ENCODE measurements around the gene NGB.
"Not testable (repeated sequence)": the region's sequence is repeated elsewhere in the genome, so short reads cannot be mapped to it uniquely, and the experiment has no call there.

Gene NGB, protein sequence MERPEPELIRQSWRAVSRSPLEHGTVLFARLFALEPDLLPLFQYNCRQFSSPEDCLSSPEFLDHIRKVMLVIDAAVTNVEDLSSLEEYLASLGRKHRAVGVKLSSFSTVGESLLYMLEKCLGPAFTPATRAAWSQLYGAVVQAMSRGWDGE

DNA sequence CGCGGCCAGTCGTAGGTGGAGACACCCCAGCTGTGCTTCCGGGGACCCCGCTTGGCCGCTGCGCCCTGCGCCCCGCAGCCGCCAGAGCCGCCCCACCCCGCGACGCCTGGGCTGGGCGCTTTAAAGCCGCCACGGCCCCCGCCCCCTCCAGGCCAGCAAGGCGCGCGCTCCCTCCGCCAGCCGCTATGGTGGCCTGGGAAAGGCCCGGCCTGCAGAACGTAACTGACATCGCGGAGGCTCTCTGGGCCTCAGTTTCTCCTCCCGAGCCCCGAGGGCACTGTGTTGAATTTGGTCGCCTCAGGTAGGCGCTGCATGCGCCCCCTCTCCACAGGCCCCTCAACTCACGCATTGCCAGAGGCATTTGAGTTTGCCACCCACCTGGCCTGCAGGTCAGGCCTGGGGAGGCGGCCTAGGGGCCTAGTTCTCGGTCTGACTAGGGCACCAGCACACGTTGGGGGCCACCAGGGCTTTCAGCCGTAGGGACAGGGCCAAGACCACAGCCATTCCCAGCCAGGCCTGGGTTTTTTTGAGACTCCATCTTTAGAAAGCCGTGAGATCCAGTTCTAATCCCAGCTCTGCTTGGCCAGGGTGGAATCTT is at the start of gene NGB:
TSS of gene NGB (minus strand) at position 94 of the 598 bp plus-strand sequence. CDS start 269 bp downstream, outside the sequence.
- DNase-seq, result no peak

DNA sequence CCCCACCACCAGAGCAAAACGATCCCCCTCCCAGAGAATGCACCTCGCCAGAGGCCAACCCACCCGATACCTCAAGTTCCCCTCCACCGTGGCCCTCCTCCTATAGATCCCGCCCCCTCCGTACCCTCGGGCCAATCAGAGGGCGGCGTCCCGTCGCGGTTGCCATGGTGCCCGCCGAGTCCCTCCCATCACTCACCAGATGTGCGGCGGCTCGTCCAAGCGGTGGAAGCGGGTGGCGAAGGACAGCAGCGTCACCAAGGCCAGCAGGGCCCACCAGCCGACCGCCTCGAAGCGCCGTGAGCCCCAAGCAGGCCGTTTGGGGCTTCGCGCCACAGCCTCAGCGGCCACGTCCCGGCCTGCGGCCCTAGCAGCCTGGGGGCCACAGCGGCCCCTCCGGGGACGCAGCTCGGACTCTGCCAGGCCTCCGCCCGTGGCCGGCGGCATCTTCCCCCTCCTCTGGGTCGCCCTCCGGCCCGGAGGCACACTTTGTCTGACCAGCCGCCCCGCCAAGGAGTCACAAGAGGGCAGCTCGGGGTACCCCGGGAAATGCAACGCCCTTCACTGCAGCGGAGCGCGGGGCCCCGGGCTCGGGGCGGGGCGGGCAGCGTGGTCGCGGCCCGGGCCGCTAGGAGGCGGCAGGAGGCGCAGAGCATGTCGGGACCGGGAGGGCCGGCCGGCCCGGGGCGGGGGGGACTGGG is 49.4 kb upstream of the NGB start, which contains the start of gene POMT2:
TSS of gene POMT2 (minus strand) at position 646 of the 698 bp plus-strand sequence. CDS start at position 444, 202 bp downstream.
- DNase-seq, result peak; percentile 88

DNA sequence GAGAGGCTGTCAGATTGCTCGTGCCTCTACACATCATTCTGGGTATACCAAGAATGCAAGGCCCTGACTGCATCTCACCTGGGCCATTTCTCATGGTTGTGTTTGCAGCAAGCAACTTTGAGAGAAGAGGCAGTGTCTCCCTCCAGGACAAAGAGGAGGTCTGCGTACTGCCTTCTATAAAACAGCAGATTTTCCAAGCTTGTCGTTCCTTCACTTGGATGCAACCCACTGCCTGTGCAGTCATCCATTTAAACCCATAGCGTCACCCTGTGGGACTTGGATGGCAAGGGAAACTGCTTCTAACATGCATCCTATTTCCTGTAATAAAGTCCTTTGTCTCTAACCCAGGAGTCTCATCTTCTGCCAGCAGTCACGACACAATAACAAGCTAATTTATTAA is 48.4 kb upstream of the NGB start:
- no peak for DNase-seq

DNA sequence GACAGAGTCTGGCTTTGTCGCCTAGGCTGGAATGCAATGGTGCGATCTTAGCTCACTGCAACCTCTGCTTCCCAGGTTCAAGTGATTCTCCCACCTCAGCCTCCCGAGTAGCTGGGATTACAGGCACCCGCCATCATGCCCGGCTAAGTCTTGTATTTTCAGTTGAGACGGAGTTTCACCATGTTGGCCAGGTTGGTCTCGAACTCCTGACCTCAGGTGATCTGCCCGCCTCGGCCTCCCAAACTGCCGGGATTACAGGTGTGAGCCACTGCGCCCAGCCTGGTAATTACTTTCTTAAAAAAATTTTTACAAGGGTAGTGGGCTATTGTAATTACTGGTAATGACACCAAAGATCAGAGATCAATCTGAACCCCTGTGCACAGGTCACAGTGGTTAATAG is 47.8 kb upstream of the NGB start:
- DNase-seq, result not testable (repeated sequence)

DNA sequence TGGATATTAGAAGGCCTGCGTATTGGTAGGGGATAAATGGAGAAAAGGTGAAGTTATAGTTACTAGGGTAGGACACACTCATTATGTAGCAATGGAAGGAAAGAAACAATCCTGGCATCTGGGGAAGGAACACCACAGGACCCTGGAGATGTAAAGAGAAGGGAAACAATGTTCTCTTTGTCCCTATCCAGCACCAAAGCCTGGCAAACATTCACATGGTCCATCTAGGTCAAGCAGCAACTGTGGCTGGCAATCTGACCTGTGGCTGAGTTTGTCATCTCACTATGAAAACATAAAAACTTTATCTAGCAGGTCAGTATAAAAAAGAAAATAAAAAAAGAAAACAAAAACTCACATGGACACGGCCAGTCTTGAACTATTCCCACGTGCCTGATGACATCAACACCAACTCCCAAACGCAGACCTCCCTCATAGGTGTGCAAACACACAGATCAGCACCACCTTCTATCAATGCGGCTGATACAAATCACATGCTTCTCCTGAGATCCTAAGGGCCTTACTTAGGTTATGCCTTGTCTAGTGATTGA is 47.1 kb upstream of the NGB start:
- DNase-seq, result no peak

DNA sequence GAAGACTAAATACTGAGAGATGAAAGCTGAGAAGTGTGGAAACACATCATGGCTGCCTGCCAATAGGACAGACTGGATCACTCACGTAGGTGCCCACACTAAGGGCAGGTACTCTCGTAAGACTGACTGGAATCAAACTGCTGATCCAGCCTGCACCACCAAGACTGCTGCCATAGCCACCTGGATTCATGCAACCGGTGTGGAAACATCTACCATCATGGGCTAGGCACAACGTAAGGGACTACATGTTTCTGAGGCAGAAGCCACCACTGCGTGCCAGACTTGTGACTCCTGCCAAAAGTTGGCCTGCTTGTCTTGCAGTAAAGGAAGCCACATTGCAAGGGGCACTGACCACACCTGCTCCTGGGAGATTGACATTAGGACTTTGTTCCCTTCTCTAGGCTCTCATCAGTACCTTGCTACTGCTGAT is 45.9 kb upstream of the NGB start:
- DNase-seq, result no peak

DNA sequence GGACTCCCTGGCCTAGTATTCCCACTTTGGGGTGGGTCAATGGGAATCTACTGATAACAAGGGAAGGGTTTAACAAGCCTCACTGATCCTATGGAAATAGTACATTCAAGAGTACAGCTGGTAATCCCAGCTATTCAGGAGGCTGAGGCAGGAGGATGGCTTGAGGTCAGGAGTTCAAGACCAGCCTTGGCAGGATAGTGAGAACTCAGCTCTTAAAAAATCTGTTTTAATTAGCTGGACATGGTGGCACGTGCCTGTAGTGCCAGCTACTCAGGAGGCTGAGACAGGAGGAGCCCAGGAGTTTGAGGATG is 45.1 kb upstream of the NGB start:
- DNase-seq, result no peak

DNA sequence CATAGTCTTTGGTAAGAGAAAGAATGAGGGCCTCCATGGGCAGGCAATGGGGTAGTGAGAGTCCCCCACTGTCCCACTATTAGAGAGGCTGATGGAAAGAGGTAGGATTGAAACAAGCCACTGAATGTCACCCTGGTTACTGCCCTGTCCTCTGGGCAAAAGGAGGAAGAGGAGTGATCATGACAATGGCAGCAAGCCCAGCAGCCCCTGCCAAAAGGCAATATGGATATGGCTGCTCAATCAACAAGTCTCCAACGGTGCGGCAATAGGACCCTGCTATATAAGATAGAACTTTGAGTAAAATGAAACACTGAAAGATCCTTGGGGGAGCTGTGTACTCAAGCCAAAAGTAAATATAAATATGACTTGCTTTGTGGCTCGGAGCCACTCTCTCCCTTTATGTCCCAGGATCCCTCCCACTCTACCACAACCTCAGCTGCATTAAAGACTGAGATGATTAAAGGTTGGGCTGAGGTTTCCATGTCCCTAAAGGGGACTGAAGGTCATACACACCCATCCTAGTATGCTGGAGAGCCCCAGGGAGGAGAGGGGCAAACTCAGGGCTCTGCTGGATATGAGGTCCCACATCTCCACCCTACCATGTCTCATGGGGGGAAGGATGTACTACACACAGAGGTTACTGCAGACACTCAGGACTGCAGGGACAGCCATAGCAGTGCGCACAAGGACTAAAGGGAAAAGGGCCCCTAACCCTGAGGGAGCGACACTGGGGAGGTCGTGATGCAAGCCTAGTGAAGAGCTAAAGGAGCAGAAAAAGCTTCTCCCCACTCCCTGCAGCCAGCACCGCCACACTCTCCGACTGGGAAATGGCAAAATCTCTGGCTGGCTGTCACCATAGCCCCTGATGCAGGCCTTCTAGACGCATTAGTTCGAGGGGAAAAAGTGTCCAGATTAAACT is 43.8 kb upstream of the NGB start:
- no peak for DNase-seq

DNA sequence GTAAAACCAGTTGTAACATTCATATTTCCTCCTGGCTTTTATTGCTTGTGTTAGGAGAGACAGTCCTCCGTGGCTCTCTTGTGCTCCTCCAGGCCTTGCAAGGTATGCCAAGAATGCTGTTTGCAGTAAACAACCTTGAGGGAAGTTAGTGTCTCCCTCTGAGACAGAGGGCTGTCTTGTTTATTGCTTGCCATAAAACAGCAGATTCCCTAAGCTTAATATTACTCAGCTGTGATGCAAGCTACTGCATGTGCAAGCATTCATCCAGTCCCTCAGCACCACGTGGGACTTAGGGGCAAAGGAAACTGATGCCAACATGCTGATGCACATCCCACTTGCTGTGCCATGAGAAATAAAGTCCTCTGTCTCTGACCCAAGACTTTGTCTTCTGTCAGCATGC is 43.0 kb upstream of the NGB start:
- DNase-seq, result no peak

DNA sequence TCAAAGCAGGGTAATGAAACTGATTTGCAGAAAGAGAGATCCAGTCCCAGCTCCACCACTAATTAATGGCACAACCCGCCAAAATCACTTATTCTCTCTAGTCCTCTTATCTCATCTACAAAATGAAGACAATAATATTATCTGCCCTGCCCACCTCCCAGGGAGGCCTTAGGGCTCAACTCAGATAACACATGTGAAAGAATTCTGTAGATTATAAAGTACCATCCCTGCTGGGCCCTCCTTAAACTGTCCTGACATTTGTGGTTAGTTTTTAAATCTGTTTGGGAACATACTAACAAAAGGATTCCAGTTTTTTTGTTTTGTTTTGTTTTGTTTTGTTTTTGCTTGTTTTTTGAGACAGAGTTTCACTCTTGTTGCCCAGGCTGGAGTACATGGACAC is 42.4 kb upstream of the NGB start:
- no peak for DNase-seq

DNA sequence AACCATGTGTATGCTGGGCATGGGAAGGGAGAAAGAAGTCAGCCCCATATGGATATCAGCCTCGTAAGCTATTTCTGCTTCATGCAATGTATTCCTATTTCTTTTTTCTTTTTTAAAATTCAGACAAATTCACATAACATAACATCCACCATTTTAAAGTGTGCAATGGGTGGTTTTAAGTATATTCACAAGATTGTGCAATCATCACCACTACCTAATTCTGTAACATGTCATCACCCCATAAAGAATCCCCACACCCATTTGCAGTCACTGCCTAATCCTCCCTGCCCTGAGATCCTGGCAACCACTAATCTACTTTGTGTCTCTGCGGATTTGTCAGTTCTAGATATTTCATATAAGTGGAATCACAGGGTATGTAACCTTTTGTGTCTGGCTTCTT is 40.2 kb upstream of the NGB start:
- no peak for DNase-seq

DNA sequence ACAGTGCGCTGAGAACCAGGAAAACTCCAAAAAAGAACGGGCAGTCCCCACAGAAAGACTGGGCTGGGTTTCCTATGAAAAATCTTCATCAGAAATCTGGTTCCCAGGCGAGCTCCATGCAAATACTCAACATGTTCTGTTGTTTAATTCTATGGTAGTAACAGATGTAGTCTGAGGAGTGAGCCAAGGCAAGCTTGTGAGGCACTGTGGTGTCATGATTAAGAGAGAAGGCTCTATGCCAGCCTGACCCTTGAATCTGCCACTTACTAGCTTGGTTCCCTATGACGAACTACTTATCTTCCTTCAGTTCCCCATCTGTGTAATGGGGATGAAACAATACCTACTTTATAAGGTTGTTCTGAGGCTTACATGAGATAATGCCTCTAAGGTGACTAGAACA is 39.0 kb upstream of the NGB start:
- DNase-seq, result no peak

DNA sequence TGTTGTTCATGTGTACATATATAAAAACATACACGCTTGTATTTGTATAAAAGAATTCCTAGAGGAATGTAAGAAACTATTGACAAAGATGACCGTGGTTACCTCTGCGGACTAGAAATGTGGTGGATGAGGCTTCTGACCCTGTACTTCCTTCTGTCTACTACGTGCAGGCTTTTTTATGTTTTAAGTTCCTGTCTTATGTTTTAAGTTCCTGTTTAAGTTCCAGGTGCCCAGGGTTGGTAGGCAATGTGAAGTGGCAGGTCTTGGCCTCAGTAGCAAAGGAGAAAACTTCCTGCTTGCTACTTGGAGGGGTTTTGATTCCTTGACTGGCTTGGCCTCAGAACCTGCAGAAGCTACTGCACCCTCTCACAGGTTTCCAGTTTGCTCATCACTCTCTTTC is 38.1 kb upstream of the NGB start:
- DNase-seq, result no peak

DNA sequence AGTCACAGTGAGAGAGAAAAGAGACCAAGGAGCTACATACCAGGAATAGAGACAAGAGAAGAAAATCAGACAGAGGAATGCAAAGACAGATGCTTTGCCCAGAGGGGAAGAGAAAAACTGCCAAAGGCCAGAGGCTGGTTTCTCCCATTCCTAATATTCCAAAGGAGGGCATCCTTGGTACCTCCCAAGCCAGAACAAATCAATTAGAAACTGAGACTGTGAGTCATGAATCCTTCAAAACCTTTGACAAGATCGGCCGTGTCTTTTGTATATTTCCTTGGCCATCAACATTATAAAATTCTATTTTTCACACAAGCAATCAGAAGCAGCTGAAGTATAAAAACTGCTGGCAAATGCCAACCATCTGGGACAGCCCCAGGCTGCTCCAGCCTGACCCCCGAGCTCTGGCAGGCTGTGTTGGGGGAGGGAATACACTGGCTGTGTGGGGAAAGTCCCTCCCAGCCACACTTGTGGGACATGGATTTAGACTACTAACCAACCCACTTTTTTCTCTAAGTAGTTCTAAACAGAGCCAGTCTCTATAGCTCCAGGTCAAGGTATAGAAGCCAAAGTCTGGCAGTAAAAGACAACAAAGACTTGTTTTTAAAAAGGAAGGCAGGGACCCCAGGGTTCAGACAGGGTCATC is 36.0 kb upstream of the NGB start:
- no peak for DNase-seq

DNA sequence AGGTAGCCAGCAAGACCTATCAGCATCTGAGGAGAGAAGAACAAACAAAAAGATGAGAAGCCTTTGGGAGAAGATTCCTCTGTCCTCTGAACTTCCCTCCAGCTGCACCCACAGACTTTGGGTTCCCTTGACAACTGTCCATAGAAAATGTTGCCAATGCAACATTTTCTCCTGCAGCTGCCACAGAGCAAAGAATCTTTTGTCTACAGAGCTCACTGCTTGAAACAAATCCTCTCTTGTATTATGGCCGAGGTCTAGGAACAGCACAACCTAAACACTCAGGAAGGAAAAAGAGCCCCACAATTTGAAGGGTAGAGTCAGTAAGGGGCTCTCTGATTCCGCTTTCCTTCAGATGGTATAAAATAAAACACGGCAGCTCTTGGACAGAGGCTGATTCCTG is 35.4 kb upstream of the NGB start:
- DNase-seq, result no peak

DNA sequence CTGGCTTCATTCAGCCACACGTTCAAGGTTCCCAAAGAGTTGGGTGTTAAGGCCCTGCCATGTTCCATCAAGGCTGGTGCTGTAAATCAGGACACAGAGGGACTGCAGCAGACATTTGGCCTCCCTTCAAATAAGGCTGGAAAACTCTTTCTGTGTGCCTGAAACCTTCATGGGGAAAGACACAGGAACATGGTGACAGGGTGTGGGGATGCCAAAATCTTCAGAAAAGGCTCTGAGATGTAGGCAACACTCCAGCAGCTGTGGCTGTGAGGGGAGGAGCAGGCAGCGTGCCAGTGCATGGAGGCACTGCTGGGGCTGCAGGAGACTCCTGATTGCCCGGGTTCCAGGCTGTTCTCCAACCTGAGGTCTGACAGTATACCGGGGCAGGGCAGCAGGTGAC is 34.7 kb upstream of the NGB start:
- no peak for DNase-seq

DNA sequence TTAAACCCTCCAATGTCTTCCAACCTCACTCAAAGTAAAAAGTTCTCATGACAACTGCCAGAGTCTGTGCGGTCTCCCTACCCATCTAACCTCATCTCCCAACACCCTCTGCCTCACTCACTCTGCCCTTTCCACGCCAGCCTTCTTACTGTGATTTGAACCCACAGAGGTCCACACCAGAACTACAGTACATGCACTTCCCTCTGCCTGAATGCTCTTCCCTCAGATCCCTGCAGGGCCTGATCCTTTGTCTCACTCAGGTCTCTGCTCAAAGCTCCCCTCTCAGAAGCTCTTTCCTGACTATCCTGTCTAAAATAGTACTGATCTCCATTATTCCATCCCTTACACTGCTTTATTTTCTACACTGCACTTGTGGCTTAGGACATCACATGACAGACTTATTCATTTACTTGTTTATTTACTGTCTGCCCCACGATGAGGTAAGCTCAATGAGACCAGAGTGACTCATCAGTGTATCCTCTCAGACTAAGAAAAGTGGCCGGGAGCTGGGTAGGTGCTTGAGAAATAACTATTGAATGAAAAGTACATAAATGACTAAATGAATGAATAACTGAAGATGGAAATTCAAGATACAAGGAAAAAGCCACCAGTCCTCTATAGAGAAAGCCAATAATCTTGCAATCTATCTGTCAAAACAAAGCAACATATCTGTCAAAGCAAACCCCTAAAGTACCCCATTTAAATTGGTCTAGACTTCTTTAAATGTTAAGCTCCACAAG is 32.6 kb upstream of the NGB start:
- peak; percentile 34 for DNase-seq

DNA sequence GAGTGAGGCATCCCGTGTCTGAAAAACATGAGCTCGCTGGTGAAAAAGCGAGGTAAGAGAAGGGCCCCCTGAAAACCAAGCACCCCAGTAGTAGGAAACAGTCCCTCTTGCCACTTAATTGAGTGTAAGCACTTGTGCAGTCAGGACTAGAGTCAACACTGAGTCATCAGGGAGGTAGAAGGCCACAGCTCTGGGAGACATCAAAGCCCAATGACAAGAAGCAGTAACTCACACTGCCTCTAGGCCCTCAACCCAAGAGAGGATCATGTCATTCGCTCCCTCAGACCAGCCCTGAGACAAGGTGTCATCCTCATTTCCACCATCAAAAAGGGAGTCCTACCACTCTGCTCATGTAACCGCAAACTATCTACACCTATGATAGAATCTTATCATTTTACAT is 31.9 kb upstream of the NGB start:
- DNase-seq, result peak; percentile 41

DNA sequence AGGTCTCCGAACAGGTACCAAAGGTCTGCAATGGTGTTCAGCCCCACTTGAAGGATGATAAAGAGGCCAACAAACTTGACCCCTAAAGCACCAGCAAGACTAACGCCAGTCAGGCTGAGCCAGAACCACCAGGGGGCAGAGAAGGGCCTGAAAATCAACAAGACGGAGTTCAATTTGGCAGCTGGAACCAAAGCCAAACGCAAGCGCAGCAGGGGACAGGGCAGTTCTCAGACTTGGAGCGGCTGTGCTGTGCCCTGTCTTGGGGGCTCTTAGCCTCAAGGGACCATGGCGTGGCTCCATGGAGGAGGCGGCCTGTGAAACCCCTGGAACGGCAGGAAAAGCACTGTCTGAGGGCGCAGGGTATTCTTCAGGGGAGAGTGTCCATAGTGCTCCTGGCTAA is 30.1 kb upstream of the NGB start:
- peak; percentile 21 for DNase-seq

DNA sequence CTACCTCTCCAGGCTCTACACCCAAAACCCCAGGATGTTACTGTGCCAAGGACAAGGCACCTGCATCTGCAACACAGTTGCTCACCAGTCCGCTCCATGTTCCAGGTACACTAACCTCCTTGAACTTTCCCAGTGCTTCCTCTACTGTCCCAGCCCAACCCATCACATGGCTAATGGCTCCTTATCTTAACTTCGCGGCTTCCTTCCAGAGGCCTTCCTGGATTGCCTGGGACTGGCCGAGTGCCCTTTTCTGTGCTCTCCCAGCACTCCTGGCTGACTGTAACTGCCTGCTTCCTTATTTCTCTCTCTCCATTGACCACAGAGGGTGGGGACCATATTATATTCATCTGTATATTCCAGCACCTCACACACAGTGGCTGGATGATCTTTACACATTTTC is 28.8 kb upstream of the NGB start:
- no peak for DNase-seq

DNA sequence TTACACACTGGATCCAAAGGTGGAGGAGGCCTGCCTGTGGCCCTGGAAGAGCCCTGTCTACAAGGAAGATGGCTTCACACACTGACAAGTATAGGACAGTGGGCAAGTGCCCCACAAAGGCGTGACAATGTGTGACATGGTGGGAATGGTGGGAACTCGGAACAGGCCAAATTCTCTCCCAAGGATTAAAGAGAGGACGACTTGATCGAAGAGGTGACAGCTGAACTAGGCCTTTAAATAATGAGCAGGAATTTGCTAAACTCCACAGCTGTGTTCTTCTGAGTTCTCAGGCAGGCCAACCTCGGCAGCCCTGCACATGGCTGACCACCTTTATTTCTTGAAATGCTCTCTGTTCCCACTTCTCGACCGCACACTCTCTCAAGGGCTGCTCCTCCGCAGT is 25.9 kb upstream of the NGB start:
- DNase-seq, result no peak

DNA sequence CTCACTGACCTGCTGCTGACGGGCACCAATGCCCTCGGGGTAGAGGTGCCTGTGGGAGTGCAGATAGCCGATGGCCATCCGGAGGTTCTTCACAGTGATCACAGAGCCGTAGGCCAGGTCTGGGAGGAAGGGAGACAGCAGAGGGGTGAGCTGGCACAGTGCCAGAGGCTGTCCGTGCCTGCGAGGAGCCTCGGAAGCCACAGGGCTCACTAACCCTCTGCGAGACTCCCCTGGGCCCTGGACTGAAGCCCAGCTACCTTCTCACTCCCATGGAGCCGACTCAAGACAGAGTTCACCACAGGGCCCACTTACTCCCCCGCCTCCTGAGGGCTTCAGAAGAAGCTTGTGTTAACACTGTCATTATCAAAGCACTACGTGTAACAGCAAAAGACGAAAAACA is 25.1 kb upstream of the NGB start:
- no peak for DNase-seq
